Activated CD4-positive, alpha-beta memory T cell treated with anti-CD3 and anti-CD28 coated beads, Interleukin-2, amount 10 ng/mL, durations not matched to agents 7 days and 5 days (primary cell): Measurements from ENCODE around the gene EVL. TPM values are rescaled to one million over a fixed set of nuclear protein-coding genes. Genes with fewer than 3 reads are reported as not detected.

Experiments
- CTCF ChIA-PET: fragments of 350-600 bp; sonication (Branson Sonifier 250); formaldehyde crosslinking; loops from one replicate; lab custom pipeline; 2021; ENCODE audit warnings: antibody characterized with exemption, inconsistent platforms; lab: Charles Lee
- POLR2A ChIA-PET: fragments of 350-600 bp; sonication (Branson Sonifier 250); formaldehyde crosslinking; loops from one replicate; lab custom pipeline; 2021; ENCODE audit warnings: antibody characterized with exemption; lab: Charles Lee
- DNase-seq: peaks from one replicate; pipeline ENCODE4 v3.0.0-alpha.2; 2020
- H3K27ac Mint-ChIP-seq: one replicate; pipeline ENCODE4 v1.8.0; 2021; ENCODE audit warnings: mild to moderate bottlenecking, mixed read lengths
- H3K27me3 Mint-ChIP-seq: one replicate; pipeline ENCODE4 v1.8.0; 2021; ENCODE audit warnings: mixed read lengths
- H3K36me3 Mint-ChIP-seq: one replicate; pipeline ENCODE4 v1.8.0; 2021; ENCODE audit warnings: low read depth, mixed read lengths
- H3K4me1 Mint-ChIP-seq: one replicate; pipeline ENCODE4 v1.8.0; 2021; ENCODE audit warnings: mixed read lengths
- H3K4me3 Mint-ChIP-seq: one replicate; pipeline ENCODE4 v1.8.0; 2021; ENCODE audit warnings: mild to moderate bottlenecking, mixed read lengths
- H3K9me3 Mint-ChIP-seq: one replicate; pipeline ENCODE4 v1.8.0; 2021; ENCODE audit warnings: mixed read lengths
- total RNA-seq, 2 experiments: library from RNA; stranded (reverse); gene quantifications; one replicate each; pipeline ENCODE4 v1.2.3, GENCODE V29; 2021

EVL gene
- total RNA-seq, 2 experiments from 2014 or later, result 771 to 787 TPM

DNA sequence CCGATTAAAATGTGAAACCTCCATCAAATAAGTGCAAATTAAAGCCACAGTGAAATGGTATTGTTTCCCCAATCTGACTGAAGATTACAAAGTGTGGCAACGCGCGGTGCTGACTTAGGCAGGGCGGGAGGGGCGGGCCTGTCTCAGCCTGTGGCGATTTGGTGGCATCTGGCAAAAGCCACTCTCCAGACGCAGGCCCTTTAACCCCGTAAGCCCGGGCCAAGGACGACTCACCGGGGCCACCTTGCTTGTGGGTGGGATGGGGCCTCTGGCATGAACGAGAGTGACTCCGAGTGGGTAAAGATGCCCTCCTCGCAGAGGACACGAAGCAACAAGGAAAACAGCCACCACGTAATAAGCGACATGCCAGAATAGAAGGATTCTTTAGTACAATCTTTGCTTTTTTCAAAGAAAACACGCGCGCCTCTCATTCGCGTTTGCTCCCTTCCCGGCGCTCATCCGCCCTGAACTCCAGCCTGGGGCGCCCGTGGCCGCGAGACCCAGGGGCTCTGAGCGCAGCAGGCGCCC lies 93.4 kb downstream of the EVL start:
- Mint-ChIP-seq H3K4me1 (peaks cover 3% of the 10 kb centered on the region), H3K27ac (no peak overlapping the region), H3K9me3 (peaks cover 8% of the 10 kb centered on the region), H3K27me3 (peaks cover 31% of the 10 kb centered on the region), H3K36me3 (peaks cover 5% of the 10 kb centered on the region), H3K4me3 (peak overlapping the region; percentile 32)
- ChIA-PET CTCF (no interaction called here), POLR2A (no interaction called here)
- DNase-seq, result no peak

DNA sequence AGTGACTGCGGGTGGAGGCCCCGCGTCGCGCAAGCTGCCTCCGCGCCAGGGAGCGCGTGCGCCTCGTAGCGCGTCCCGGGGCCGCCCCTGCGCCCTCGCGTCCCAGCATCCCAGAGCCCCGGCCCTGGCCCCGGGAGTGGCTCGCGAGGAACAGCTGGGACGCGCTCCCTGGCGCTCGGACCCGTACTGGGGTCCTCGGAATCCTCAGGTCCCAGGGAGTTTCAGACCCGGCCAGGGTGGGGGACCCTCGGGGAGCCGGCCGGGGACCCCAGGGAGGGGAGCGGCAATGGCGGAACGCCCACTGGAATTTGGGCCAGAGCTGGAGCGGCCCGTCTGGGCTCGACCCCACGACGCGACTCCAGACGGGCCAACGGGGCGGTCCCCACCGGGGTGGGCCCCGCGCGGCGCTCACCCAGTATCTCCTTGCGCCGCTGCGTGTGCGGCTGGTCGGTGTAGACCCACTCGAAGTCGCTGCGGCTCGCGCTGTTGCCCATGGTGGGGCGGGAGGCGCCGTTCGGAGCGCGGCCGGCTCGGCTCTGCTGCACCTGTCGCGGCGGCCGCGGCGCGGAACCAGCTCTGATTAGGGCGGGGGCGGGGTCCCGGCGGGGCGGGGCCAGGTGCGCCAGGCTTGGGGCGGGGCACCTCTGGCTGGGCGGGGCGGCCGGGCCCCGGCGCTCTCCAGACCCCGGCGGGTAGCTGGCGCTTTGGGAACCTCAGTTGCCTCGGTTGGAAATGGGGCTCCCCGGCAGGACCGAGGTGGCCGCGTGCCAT lies 94.1 kb downstream of the EVL start, which contains the start of gene DEGS2:
Gene DEGS2 (minus strand): TSS at position 552 of the 771 bp plus-strand sequence. CDS start 58 bp downstream, at position 494.
- DNase-seq, result peak; percentile 52
- H3K36me3 Mint-ChIP-seq, result peaks cover 5% of the 10 kb centered on the region
- CTCF ChIA-PET, result interaction anchor here (0.6 kb wide), 1 partner anchor 163 kb away, joined by 3 read pairs; no protein-coding TSS in a partner anchor
- peaks cover 3% of the 10 kb centered on the region for H3K4me1 Mint-ChIP-seq
- POLR2A ChIA-PET, result interaction anchor here (1.0 kb wide), 1 partner anchor 8 kb away, joined by 3 read pairs; no protein-coding TSS in a partner anchor
- peak within 1 kb of the TSS; percentile 39 for H3K4me3 Mint-ChIP-seq
- peaks cover 8% of the 10 kb centered on the region for H3K9me3 Mint-ChIP-seq
- H3K27ac Mint-ChIP-seq, result no peak within 1 kb of the TSS
- peaks cover 31% of the 10 kb centered on the region for H3K27me3 Mint-ChIP-seq

DNA sequence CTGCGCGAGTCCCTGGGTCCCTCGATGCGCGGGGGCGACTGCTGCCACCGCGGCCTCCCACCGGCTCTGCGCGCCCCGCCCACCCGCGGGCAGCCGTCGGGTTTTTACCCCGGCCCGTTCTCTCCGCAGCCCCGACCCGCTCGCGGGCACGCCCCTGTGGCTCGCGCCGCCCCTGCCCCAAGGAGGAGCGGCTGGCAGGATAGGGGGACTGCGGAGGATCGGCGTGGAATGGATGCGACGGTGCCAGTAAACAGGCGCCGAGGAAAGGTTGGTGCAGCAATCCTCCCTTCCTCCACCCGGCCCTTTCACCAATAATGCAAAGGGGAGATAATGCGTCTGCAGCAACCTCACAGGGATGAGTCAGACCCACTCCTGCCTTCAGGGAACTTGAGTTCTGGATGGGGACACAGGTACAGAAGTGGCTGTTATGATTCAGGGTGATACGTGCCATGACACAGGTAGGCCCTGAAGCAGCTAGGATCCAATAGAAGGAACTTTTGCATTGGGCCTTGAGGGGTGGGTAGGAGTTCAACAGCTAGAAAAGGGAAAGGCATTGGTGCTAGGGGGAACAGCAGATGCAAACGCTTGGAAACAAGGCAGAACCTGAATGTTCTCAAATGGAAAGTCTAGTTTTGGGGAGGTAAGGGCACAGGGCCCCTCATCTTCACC lies 94.8 kb downstream of the EVL start:
- ChIA-PET POLR2A (interaction anchor here (1.0 kb wide), 1 partner anchor 9 kb away, joined by 3 read pairs; no protein-coding TSS in a partner anchor), CTCF (interaction anchor here (0.6 kb wide), 1 partner anchor 164 kb away, joined by 3 read pairs; no protein-coding TSS in a partner anchor)
- Mint-ChIP-seq H3K27me3 (peaks cover 35% of the 10 kb centered on the region), H3K4me3 (peak overlapping the region; percentile 35), H3K27ac (no peak overlapping the region), H3K36me3 (peaks cover 3% of the 10 kb centered on the region), H3K4me1 (peaks cover 3% of the 10 kb centered on the region), H3K9me3 (peaks cover 3% of the 10 kb centered on the region)
- no peak for DNase-seq

DNA sequence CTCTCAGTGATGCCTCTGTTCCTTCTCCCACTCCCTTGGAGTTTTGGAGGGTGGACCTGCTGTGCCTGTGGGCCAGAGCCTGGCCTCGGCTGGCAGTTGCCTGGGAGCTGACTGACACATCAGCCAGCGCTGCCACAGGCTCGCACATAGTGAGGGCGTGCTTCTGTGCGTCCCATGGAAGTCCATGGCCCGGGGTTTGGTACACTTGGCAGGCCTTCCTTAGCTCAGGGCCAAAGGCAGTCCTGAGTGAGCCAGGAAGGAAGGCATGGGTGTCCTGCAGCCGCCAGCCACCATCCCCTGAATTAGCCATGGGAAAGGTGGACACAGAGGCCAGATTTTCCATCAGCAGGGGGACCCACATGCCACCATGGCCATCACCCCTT lies 95.3 kb downstream of the EVL start:
- no peak overlapping the region for H3K4me3 Mint-ChIP-seq
- no peaks in the 10 kb centered on the region for H3K36me3 Mint-ChIP-seq
- ChIA-PET POLR2A (no interaction called here), CTCF (no interaction called here)
- peaks cover 39% of the 10 kb centered on the region for H3K27me3 Mint-ChIP-seq
- no peak for DNase-seq
- peaks cover 3% of the 10 kb centered on the region for H3K4me1 Mint-ChIP-seq
- H3K9me3 Mint-ChIP-seq, result no peaks in the 10 kb centered on the region
- H3K27ac Mint-ChIP-seq, result no peak overlapping the region

DNA sequence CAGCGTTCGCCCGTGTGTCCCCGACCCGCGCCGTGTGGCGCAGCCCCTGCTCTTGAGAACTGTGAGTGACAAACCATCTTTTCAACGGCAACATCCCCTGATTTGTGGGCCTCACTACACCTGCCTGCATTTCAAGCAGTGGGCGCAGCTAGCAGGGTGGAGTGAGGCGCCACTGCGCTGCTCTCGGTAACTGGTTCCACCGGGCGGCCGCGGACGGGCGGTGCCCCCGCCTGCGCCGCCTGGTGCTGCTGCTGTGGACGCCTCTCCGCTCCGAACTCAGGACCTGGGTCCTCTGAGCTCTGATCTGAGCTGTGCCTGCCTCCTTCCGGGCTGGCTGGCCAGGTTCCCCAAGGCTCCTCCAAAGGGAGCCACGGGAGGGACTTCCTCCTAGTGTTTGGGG lies 100.2 kb downstream of the EVL start:
- Mint-ChIP-seq H3K27ac (no peak overlapping the region), H3K27me3 (peaks cover 23% of the 10 kb centered on the region), H3K9me3 (no peaks in the 10 kb centered on the region), H3K4me3 (no peak overlapping the region), H3K4me1 (peaks cover 9% of the 10 kb centered on the region), H3K36me3 (no peaks in the 10 kb centered on the region)
- ChIA-PET POLR2A (interaction anchor here (0.7 kb wide), 1 partner anchor 18 kb away, joined by 3 read pairs; no protein-coding TSS in a partner anchor), CTCF (interaction anchor here (0.9 kb wide), 1 partner anchor 10 kb away, joined by 5 read pairs; no protein-coding TSS in a partner anchor)
- DNase-seq, result no peak

DNA sequence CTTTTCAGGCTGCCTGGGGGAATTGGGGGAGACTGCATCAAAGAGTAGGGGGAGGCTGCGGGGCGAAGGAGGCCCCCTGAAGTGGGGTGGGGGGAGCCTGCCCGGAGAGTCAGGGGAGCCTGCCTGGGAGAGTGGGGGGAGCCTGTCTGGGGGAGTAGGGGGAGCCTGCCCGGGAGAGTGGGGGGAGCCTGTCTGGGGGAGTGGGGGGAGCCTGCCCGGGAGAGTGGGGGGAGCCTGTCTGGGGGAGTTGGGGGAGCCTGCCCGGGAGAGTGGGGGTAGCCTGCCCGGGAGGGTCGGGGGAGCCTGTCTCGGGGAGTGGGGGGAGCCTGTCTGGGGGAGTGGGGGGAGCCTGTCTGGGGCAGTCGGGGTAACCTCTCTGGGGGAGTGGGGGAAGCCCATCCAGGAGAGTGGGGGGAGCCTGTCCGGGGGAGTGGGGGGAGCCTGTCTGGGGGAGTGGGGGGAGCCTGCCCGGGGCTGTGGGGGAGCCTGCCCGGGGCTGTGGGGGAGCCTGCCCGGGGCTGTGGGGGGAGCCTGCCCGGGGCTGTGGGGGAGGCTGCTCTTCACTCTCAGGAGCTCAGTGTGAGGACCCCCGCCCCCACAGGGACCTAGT lies 100.7 kb downstream of the EVL start:
- no peaks in the 10 kb centered on the region for H3K36me3 Mint-ChIP-seq
- H3K4me3 Mint-ChIP-seq, result no peak overlapping the region
- H3K9me3 Mint-ChIP-seq, result no peaks in the 10 kb centered on the region
- no peak overlapping the region for H3K27ac Mint-ChIP-seq
- peaks cover 9% of the 10 kb centered on the region for H3K4me1 Mint-ChIP-seq
- no peak for DNase-seq
- CTCF ChIA-PET, result interaction anchor here (0.9 kb wide), 1 partner anchor 10 kb away, joined by 5 read pairs; no protein-coding TSS in a partner anchor
- peaks cover 23% of the 10 kb centered on the region for H3K27me3 Mint-ChIP-seq
- POLR2A ChIA-PET, result interaction anchor here (0.7 kb wide), 1 partner anchor 18 kb away, joined by 3 read pairs; no protein-coding TSS in a partner anchor

DNA sequence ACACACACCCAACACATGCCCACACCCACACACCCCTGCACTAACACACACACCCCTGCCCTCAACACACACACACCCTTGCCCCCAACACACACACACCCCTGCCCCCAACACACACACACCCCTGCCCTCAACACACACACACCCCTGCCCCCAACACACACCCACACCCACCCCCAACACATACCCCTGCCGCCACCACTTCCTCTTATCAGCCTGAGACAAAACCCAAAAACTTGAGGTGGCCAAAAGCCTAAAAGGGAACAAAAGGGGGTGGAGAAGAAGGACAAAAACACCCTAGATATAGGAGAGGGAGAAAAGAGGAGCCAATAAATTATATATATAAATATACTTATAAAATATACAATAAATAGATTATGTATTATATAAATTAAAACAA lies 103.3 kb downstream of the EVL start:
- ChIA-PET POLR2A (no interaction called here), CTCF (no interaction called here)
- Mint-ChIP-seq H3K9me3 (no peaks in the 10 kb centered on the region), H3K4me3 (no peak overlapping the region), H3K4me1 (peaks cover 9% of the 10 kb centered on the region), H3K27me3 (peaks cover 28% of the 10 kb centered on the region), H3K36me3 (no peaks in the 10 kb centered on the region), H3K27ac (no peak overlapping the region)
- no peak for DNase-seq

DNA sequence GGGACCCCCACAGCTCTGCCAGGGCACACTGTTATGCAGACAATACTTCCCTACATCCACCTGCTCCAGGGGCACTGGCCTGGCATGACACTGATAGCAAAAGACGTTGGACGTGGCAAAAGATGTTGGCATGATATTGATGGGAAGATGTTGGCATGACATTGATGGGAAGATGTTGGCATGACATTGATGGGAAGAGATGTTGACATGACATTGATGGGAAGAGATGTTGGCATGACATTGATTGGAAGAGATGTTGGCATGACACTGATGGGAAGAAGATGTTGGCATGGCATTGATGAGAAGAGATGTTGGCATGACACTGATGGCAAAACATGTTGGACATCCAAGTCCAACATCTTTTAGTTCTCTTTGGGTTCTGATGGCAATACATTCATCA lies 105.7 kb downstream of the EVL start:
- no peak overlapping the region for H3K4me3 Mint-ChIP-seq
- peaks cover 9% of the 10 kb centered on the region for H3K4me1 Mint-ChIP-seq
- ChIA-PET POLR2A (no interaction called here), CTCF (no interaction called here)
- DNase-seq, result no peak
- no peaks in the 10 kb centered on the region for H3K36me3 Mint-ChIP-seq
- H3K27me3 Mint-ChIP-seq, result peaks cover 25% of the 10 kb centered on the region
- H3K27ac Mint-ChIP-seq, result no peak overlapping the region
- no peaks in the 10 kb centered on the region for H3K9me3 Mint-ChIP-seq

DNA sequence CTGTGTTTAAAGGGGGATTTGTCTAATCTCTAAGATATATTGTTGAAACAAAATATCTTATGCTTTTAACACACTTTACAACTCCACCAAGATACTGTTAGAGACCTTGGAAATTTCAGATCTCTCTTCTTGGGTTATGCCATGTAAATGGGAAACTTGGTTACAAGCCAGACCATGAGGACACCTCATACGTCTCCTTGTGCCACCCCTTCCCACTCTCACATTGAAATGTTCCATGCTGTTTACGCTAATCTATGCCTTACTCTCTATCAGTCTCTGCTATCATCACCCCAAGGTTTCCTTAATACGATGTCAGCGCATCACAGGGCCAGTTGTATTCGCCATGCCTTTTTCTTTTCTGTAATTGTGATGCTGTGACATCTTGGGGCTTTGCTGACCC lies 107.6 kb downstream of the EVL start:
- no peak overlapping the region for H3K27ac Mint-ChIP-seq
- POLR2A ChIA-PET, result no interaction called here
- no peak for DNase-seq
- H3K36me3 Mint-ChIP-seq, result no peaks in the 10 kb centered on the region
- H3K27me3 Mint-ChIP-seq, result peaks cover 17% of the 10 kb centered on the region
- H3K9me3 Mint-ChIP-seq, result no peaks in the 10 kb centered on the region
- H3K4me1 Mint-ChIP-seq, result peaks cover 1% of the 10 kb centered on the region
- H3K4me3 Mint-ChIP-seq, result no peak overlapping the region
- CTCF ChIA-PET, result interaction anchor here (1.2 to 1.4 kb wide), 2 partner anchors 17 to 21 kb away, joined by 4 read pairs; no protein-coding TSS in a partner anchor

DNA sequence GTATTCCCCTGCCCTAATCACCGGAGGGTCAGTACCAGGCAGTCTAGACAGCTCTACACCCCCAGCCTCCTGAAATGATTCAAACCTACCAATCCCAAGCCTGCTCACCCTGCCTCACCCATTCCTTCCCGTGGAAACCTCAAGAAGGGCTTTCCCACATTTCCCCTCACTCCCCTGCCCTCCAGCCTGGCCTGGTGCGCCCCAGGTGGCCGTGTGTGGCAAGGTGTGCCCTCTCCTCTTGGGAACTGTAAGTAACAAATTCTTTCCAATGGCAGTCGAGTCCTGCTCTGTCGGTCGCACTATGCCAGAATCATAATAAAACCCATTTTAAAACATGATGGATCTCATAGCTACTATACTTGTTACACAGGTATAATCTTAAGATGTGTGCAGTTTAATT lies 108.1 kb downstream of the EVL start:
- Mint-ChIP-seq H3K27me3 (peaks cover 17% of the 10 kb centered on the region), H3K27ac (no peak overlapping the region), H3K36me3 (no peaks in the 10 kb centered on the region), H3K9me3 (no peaks in the 10 kb centered on the region), H3K4me3 (no peak overlapping the region), H3K4me1 (peaks cover 1% of the 10 kb centered on the region)
- POLR2A ChIA-PET, result interaction anchor here (1.3 kb wide), 1 partner anchor 11 kb away, joined by 3 read pairs; no protein-coding TSS in a partner anchor
- CTCF ChIA-PET, result interaction anchor here (1.4 kb wide), 1 partner anchor 18 kb away, joined by 3 read pairs; no protein-coding TSS in a partner anchor
- no peak for DNase-seq

DNA sequence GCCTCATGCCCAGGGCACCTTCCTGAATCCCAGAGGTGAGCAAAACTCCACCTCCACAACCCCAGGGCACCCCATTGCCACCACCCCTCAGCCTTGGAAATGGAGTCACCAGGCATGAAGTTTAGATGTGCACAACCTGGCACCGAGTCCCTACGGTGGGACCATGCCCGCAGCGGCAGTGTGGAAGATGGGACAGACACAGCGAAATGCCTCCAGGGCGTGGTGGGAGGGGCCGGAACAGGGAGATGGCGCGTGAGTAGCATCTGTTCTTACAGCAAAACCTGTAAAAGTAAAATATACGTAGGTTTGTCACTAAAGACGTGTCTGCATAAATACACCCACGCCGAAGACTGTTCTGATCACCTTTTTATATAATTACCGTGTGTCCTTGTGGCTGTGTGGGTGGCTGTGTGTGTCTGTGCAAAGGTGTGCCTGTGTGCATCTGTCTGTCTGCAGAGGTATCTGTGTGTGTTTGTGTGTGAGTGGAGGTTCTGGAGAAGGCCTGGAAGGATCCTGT lies 111.6 kb downstream of the EVL start:
- DNase-seq, result no peak
- ChIA-PET CTCF (interaction anchor here (1.0 kb wide), 1 partner anchor 16 kb away, joined by 3 read pairs; no protein-coding TSS in a partner anchor), POLR2A (no interaction called here)
- Mint-ChIP-seq H3K27me3 (peaks cover 12% of the 10 kb centered on the region), H3K4me3 (no peak overlapping the region), H3K9me3 (no peaks in the 10 kb centered on the region), H3K36me3 (no peaks in the 10 kb centered on the region), H3K27ac (no peak overlapping the region), H3K4me1 (no peaks in the 10 kb centered on the region)

DNA sequence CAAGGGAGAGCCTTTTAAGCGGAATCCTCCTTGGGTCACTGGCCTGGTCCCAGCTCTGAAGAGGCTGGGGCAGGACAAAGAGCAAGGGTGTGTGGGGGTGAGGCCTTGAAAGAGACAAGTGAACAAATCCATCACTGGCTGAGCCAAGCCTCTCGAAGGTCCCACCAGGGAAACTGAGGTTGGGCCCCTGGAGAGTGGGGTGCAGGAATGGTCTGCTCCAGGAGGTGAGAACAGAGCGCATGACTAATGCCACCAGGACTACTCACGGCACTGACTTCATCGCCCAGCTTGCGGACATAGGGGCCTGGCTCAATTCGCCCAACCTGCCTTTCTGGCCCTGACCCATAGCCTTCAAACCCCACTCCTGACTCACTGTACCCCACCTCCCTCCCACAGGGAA lies 113.5 kb downstream of the EVL start:
- Mint-ChIP-seq H3K27ac (no peak overlapping the region), H3K4me3 (no peak overlapping the region), H3K36me3 (no peaks in the 10 kb centered on the region), H3K4me1 (no peaks in the 10 kb centered on the region), H3K9me3 (no peaks in the 10 kb centered on the region), H3K27me3 (peaks cover 5% of the 10 kb centered on the region)
- POLR2A ChIA-PET, result interaction anchor here (0.5 kb wide), 1 partner anchor 107 kb away, joined by 3 read pairs; no protein-coding TSS in a partner anchor
- no peak for DNase-seq
- CTCF ChIA-PET, result interaction anchor here (1.5 kb wide), 1 partner anchor 15 kb away, joined by 6 read pairs; no protein-coding TSS in a partner anchor
